K562 (cell line): ENCODE measurements around the gene DPP10. TPM values are rescaled to one million over a fixed set of nuclear protein-coding genes. Genes with fewer than 3 reads are reported as not detected.
"Not testable (repeated sequence)": the region's sequence is repeated elsewhere in the genome, so short reads cannot be mapped to it uniquely, and the experiment has no call there.

ENCODE experiments used
- ATAC-seq: fragments of 200-7000 bp; cut with Tn5 transposase; 3 replicates; pipeline ENCODE4 v1.9.1; 2020; ENCODE audit warnings: moderate library complexity
- BruUV-seq: library from RNA; stranded (reverse); fragments of 400-500 nt; replicated peaks from 2 replicates; lab custom pipeline; 2021; lab: Mats Ljungman, UMichigan
- CTCF ChIA-PET: fragments of 300-600 bp; formaldehyde crosslinking; extraction: SDS; loops from one replicate; lab custom pipeline; 2021; ENCODE audit warnings: low intra/inter-chr PET ratio; lab: Yijun Ruan, JAX
- POLR2A ChIA-PET: fragments of 300-600, 350-650 bp; sonication (Branson Sonifier 250); formaldehyde crosslinking; extraction: SDS; loops from one replicate; lab custom pipeline; 2021; ENCODE audit warnings: antibody characterized with exemption, inconsistent platforms; lab: Yijun Ruan, JAX
- DNase-seq, 4 experiments: peaks; one replicate each; pipeline versions ENCODE4 v3.0.0 to v3.0.0-alpha.2; 2011 to 2018; ENCODE audit warnings: low spot score in 3 of 4, mixed read lengths in 3 of 4; ENCODE audit errors: extremely low read depth in 1 of 4
- FAIRE-seq: peaks from 2 replicates; lab custom pipeline; 2011; peaks lifted over from hg19 to GRCh38; lab: Jason Lieb, UNC
- H2AFZ ChIP-seq: 2 replicates; pipeline ENCODE4 v1.6.0; 2011; ENCODE audit warnings: low read depth, low read length, control low read depth, inconsistent platforms
- H3K27ac ChIP-seq: fragments of 200-600 bp; 3 replicates; pipeline ENCODE4 v1.8.0; 2011; ENCODE audit warnings: low read depth, mild to moderate bottlenecking, control low read depth, inconsistent platforms, low read length, moderate library complexity, mixed read lengths; ENCODE audit errors: extremely low read depth
- H3K27me3 ChIP-seq, 2 experiments: fragments of 300-600 bp in 1 of 2; 2 replicates in 1 of 2; 3 replicates in 1 of 2; pipeline versions ENCODE4 v1.6.0 to v1.8.0; 2011; ENCODE audit warnings: inconsistent platforms in 2 of 2, low read length in 2 of 2, mild to moderate bottlenecking in 1 of 2, mixed read lengths in 1 of 2, moderate library complexity in 1 of 2; ENCODE audit not compliant: control insufficient read depth in 2 of 2, insufficient read depth in 2 of 2
- H3K36me3 ChIP-seq: fragments of 300-600 bp; 3 replicates; pipeline ENCODE4 v1.8.0; 2011; ENCODE audit warnings: mild to moderate bottlenecking, low read length, inconsistent platforms; ENCODE audit not compliant: control insufficient read depth, insufficient read depth
- H3K4me1 ChIP-seq, 2 experiments: fragments of 200-600 bp in 1 of 2; replicated peaks in 1 of 2; 2 replicates in 1 of 2; 3 replicates in 1 of 2; pipeline versions ENCODE4 v1.5.1 to v1.8.0; 2011; ENCODE audit warnings: inconsistent platforms in 2 of 2, low read length in 2 of 2, mild to moderate bottlenecking in 1 of 2, mixed read lengths in 1 of 2, moderate library complexity in 1 of 2; ENCODE audit not compliant: control insufficient read depth in 2 of 2, insufficient read depth in 2 of 2
- H3K4me2 ChIP-seq: 2 replicates; pipeline ENCODE4 v1.6.1; 2011; ENCODE audit warnings: low read length, control low read depth, inconsistent platforms, mixed read lengths; ENCODE audit not compliant: insufficient read depth
- H3K4me3 ChIP-seq: fragments of 200-600 bp; sonication (generic), shearing (Covaris generic); 2 replicates; pipeline ENCODE4 v1.5.1; 2016; ENCODE audit warnings: control low read depth, inconsistent platforms
- H3K79me2 ChIP-seq: fragments of 200-600 bp; 3 replicates; pipeline ENCODE4 v1.8.0; 2011; ENCODE audit warnings: low read length, inconsistent platforms; ENCODE audit not compliant: control insufficient read depth, insufficient read depth
- H3K9ac ChIP-seq, 2 experiments: 2 replicates each; pipeline versions ENCODE4 v1.6.0 to v1.6.1; 2011; ENCODE audit warnings: low read depth in 2 of 2, low read length in 2 of 2, control low read depth in 1 of 2, inconsistent platforms in 1 of 2, mild to moderate bottlenecking in 1 of 2, mixed read lengths in 1 of 2; ENCODE audit not compliant: insufficient read depth in 1 of 2
- H3K9me1 ChIP-seq: one replicate; pipeline ENCODE4 v1.6.0; 2011; ENCODE audit warnings: inconsistent platforms, mild to moderate bottlenecking, low read length, moderate library complexity; ENCODE audit not compliant: control insufficient read depth, insufficient read depth
- H3K9me3 ChIP-seq: replicated peaks from 2 replicates; pipeline ENCODE4 v1.5.1; 2011; ENCODE audit warnings: low read depth, low read length, inconsistent platforms; ENCODE audit not compliant: control insufficient read depth, insufficient read depth
- H4K20me1 ChIP-seq: replicated peaks from 2 replicates; pipeline ENCODE4 v1.6.1; 2011; ENCODE audit warnings: low read length, inconsistent platforms, mixed read lengths; ENCODE audit not compliant: control insufficient read depth, insufficient read depth
- BRF2 ChIP-seq: IDR thresholded peaks from 3 replicates; pipeline ENCODE4 v1.6.1; 2011; ENCODE audit warnings: borderline replicate concordance, mild to moderate bottlenecking; ENCODE audit not compliant: insufficient read length, insufficient read depth
- EZH2 ChIP-seq: IDR thresholded peaks from 2 replicates; pipeline ENCODE4 v1.6.1; 2012; ENCODE audit warnings: low read depth, mild to moderate bottlenecking, inconsistent platforms, low read length, borderline replicate concordance
- FUS ChIP-seq: fragments of 200-400 bp; formaldehyde crosslinking; optimal IDR thresholded peaks from 2 replicates; pipeline ENCODE3; 2017; ENCODE audit warnings: low read depth, low read length
- JUND ChIP-seq, 2 experiments: IDR thresholded peaks; 2 replicates in 1 of 2; 3 replicates in 1 of 2; pipeline ENCODE4 v1.6.1; 2011; ENCODE audit warnings: borderline replicate concordance in 2 of 2, low read depth in 2 of 2, low read length in 2 of 2, improper control_type of control experiment in 1 of 2, missing biosample characterization in 1 of 2, missing genetic modification characterization in 1 of 2, missing genetic modification reagents in 1 of 2
- MLX ChIP-seq, 2 experiments: fragments of 450-650 bp in 1 of 2; sonication (generic) in 1 of 2; formaldehyde crosslinking; conservative IDR thresholded peaks; 2 replicates each; pipeline versions ENCODE4 v1.4.0 to v1.8.1; 2020 to 2022; ENCODE audit warnings: mild to moderate bottlenecking in 1 of 2, missing genetic modification reagents in 1 of 2
- PHB2 ChIP-seq: fragments of 450-650 bp; IDR thresholded peaks from 2 replicates; pipeline ENCODE4 v1.6.1; 2017; ENCODE audit warnings: low read depth
- PRPF4 ChIP-seq: fragments of 200-400 bp; formaldehyde crosslinking; IDR thresholded peaks from one replicate; pipeline ENCODE4 v1.6.1; 2017; ENCODE audit warnings: low read length, low read depth, mild to moderate bottlenecking; ENCODE audit not compliant: insufficient read depth, poor library complexity, severe bottlenecking
- SMARCE1 ChIP-seq: fragments of 450-650 bp; IDR thresholded peaks from 2 replicates; pipeline ENCODE4 v1.7.1; 2016; ENCODE audit warnings: mild to moderate bottlenecking
- TCF7 ChIP-seq: sonication (generic); IDR thresholded peaks from 2 replicates; pipeline ENCODE4 v1.6.1; 2016; ENCODE audit warnings: antibody characterized with exemption, borderline replicate concordance
- ZKSCAN1 ChIP-seq: fragments of 150-350 bp; IDR thresholded peaks from 2 replicates; pipeline ENCODE4 v1.6.1; 2016; ENCODE audit warnings: low read depth, low read length
- ZNF384 ChIP-seq: IDR thresholded peaks from 2 replicates; pipeline ENCODE4 v1.6.1; 2012; ENCODE audit warnings: low read depth, low read length, improper control_type of control experiment
- ZNF785 ChIP-seq: fragments of 250-450 bp; sonication (Bioruptor Pico); IDR thresholded peaks from 2 replicates; pipeline ENCODE4 v1.4.0; 2020; ENCODE audit warnings: mild to moderate bottlenecking
- WGBS: fragments of 100-300 bp; shearing (Covaris generic); methylation state at CpG from one replicate; pipeline ENCODE4 v1.1.6; 2016; ENCODE audit warnings: low coverage, mixed read lengths; ENCODE audit not compliant: insufficient coverage; ENCODE audit errors: missing lambda C conversion rate; 5-methylcytosine and 5-hydroxymethylcytosine counted together
- in situ Hi-C: fragments of 300-500 bp; cut with MboI; formaldehyde crosslinking; loops from 4 replicates; pipeline ENCODE4 v1.15.0; 2018; ENCODE audit warnings: inconsistent platforms, mixed read lengths
- intact Hi-C: fragments of 100-400 bp; cut with micrococcal nuclease; formaldehyde crosslinking; loops from 2 replicates; pipeline ENCODE4 v1.14.2; 2022
- polyA plus RNA-seq, 8 experiments: library from polyadenylated mRNA; depleted of rRNA in 4 of 8; stranded (reverse) in 5 of 8; unstranded in 3 of 8; fragments of >200 nt; fragmentation: Nextera tagmentation in 2 of 8; fragmentation: Illumina TruSeq in 1 of 8; extraction: Ambion mirVana in 2 of 8; extraction: Trizol in 1 of 8; gene quantifications; 2 replicates each; pipeline versions ENCODE4 v1.2.1 to v1.2.3, GENCODE V29; 2011 to 2014; ENCODE audit warnings: inconsistent platforms in 1 of 8, missing spikeins in 1 of 8
- total RNA-seq, 7 experiments: library from RNA; depleted of rRNA in 6 of 7; stranded (reverse); fragments of >200 nt in 6 of 7; fragmentation: Illumina TruSeq in 2 of 7; extraction: Trizol in 2 of 7; gene quantifications; 2 replicates each; pipeline versions ENCODE4 v1.2.1 to v1.2.3, GENCODE V29; 2011 to 2021; ENCODE audit warnings: low replicate concordance in 1 of 7

DPP10 gene
- total and polyA plus RNA-seq, 9 of the 15 experiments (the other 6 are each of a cell fraction or from before 2014, with no cell fraction given) = not detected

- H3K36me3 ChIP-seq, H3K9me3 ChIP-seq, H3K27ac ChIP-seq, H3K4me2 ChIP-seq, in situ Hi-C loops, FAIRE-seq, DNase-seq, POLR2A ChIA-PET, H3K4me3 ChIP-seq, CTCF ChIA-PET, H3K4me1 ChIP-seq, intact Hi-C loops, ATAC-seq, H4K20me1 ChIP-seq, H2AFZ ChIP-seq, BruUV-seq, H3K79me2 ChIP-seq, H3K9me1 ChIP-seq, H3K27me3 ChIP-seq, H3K9ac ChIP-seq: not testable (repeated sequence)
- 0% methylated on average over 4 of the region's 8 CpGs for WGBS
These were observed 643.7 kb downstream of the DPP10 start for GRCh38 chr2:115086051-115086620.

- H3K4me2 ChIP-seq = no peak overlapping the region
- no peaks in the 10 kb centered on the region for H4K20me1 ChIP-seq
- H3K27me3 ChIP-seq = no peaks in the 10 kb centered on the region
- no peak overlapping the region for H3K4me3 ChIP-seq
- no peak for DNase-seq
- in situ Hi-C loops = no loop called here
- H3K4me1 ChIP-seq = no peaks in the 10 kb centered on the region
- no TSS peak for BruUV-seq
- H3K9ac ChIP-seq = no peak overlapping the region
- no peaks in the 10 kb centered on the region for H3K9me1 ChIP-seq
- ChIA-PET POLR2A (no interaction called here), CTCF (no interaction called here)
- intact Hi-C loops = no loop called here
- no peak overlapping the region for H2AFZ ChIP-seq
- H3K27ac ChIP-seq = no peak overlapping the region
- FAIRE-seq = no peak
- ATAC-seq = no peak
- no peaks in the 10 kb centered on the region for H3K79me2 ChIP-seq
- WGBS = 3% methylated on average over 4 of the region's 4 CpGs
- H3K36me3 ChIP-seq = no peaks in the 10 kb centered on the region
- 0 out of 2 replicates have a peak, but pooled peaks cover 3% of the 10 kb centered on the region for H3K9me3 ChIP-seq
- TF ChIP-seq SMARCE1 (no peak), PHB2 (no peak), FUS (no peak), MLX (CRISPR knock-in tag; conservative IDR thresholded peaks at IDR 0.05) (no peak), BRF2 (no peak), ZNF785 (CRISPR knock-in tag) (no peak), ZNF384 (no peak), PRPF4 (no peak), EZH2 (no peak), JUND (IDR thresholded peaks at IDR 0.05; ENCODE audit: borderline replicate concordance, low read depth, low read length) (no peak), JUND (tag; IDR thresholded peaks at IDR 0.05; ENCODE audit: borderline replicate concordance, low read depth, low read length) (no peak), TCF7 (no peak), ZKSCAN1 (no peak)
These were observed 652.0 kb downstream of the DPP10 start for GRCh38 chr2:115094441-115094840.
